Endothelial cell (in vitro differentiated cells): ENCODE data around the gene SSX7. TPM values are rescaled to one million over a fixed set of nuclear protein-coding genes. Genes with fewer than 3 reads are reported as not detected.

Experiments used
- DNase-seq: peaks from one replicate; pipeline ENCODE4 v3.0.0; 2021; ENCODE audit warnings: low spot score
- H3K27ac Mint-ChIP-seq: one replicate; pipeline ENCODE4 v1.8.0; 2021; ENCODE audit warnings: mixed read lengths, inconsistent platforms; ENCODE audit not compliant: unreplicated experiment
- H3K27me3 Mint-ChIP-seq: one replicate; pipeline ENCODE4 v1.8.0; 2021; ENCODE audit warnings: mild to moderate bottlenecking, moderate library complexity, mixed read lengths, inconsistent platforms; ENCODE audit not compliant: unreplicated experiment
- H3K36me3 Mint-ChIP-seq: one replicate; pipeline ENCODE4 v1.8.0; 2021; ENCODE audit warnings: mild to moderate bottlenecking, low read depth, mixed read lengths, inconsistent platforms; ENCODE audit not compliant: unreplicated experiment
- H3K4me1 Mint-ChIP-seq: one replicate; pipeline ENCODE4 v1.8.0; 2021; ENCODE audit warnings: mild to moderate bottlenecking, mixed read lengths, inconsistent platforms; ENCODE audit not compliant: unreplicated experiment
- H3K4me3 Mint-ChIP-seq: one replicate; pipeline ENCODE4 v1.8.0; 2021; ENCODE audit warnings: mild to moderate bottlenecking, mixed read lengths, inconsistent platforms; ENCODE audit not compliant: unreplicated experiment
- H3K9me3 Mint-ChIP-seq: one replicate; pipeline ENCODE4 v1.8.0; 2021; ENCODE audit warnings: mixed read lengths, inconsistent platforms; ENCODE audit not compliant: unreplicated experiment
- CTCF ChIP-seq: fragments of 200-600 bp; sonication (generic); IDR thresholded peaks from one replicate; pipeline ENCODE4 v1.5.0; 2021; ENCODE audit warnings: antibody characterized with exemption; ENCODE audit not compliant: unreplicated experiment
- total RNA-seq: library from RNA; stranded (reverse); fragmentation: NEBNext Ultra II Directional; extraction: Animal tissue kit (Norgen Biotek cat#: 25700); gene quantifications from one replicate; pipeline ENCODE4 v1.2.1, GENCODE V29; 2021; ENCODE audit not compliant: unreplicated experiment

Gene SSX7
- total RNA-seq, 1 donor from 2014 or later, result not detected

- H3K9me3 Mint-ChIP-seq, result no peaks in the 10 kb centered on the region
- no peak for DNase-seq
- no peak overlapping the region for H3K27ac Mint-ChIP-seq
- TF ChIP-seq CTCF, result no peak
- H3K27me3 Mint-ChIP-seq, result peaks cover 2% of the 10 kb centered on the region
- H3K4me3 Mint-ChIP-seq, result no peak overlapping the region
- H3K4me1 Mint-ChIP-seq, result no peaks in the 10 kb centered on the region
- H3K36me3 Mint-ChIP-seq, result no peaks in the 10 kb centered on the region
Measured at GRCh38 chrX:52598886-52599285, 55.8 kb downstream of the SSX7 start.

- H3K9me3 Mint-ChIP-seq, result no peaks in the 10 kb centered on the region
- no peak for DNase-seq
- H3K27ac Mint-ChIP-seq, result no peak overlapping the region
- H3K4me3 Mint-ChIP-seq, result no peak overlapping the region
- no peaks in the 10 kb centered on the region for H3K4me1 Mint-ChIP-seq
- H3K27me3 Mint-ChIP-seq, result peaks cover 5% of the 10 kb centered on the region
- no peak for TF ChIP-seq CTCF
- H3K36me3 Mint-ChIP-seq, result no peaks in the 10 kb centered on the region
Measured at GRCh38 chrX:52594658-52595057, 60.0 kb downstream of the SSX7 start.

Other genes starting within 250 kb of the SSX7 start
- not detected for gene XAGE1A, start 159.1 kb downstream of the SSX7 start, total RNA-seq
- gene XAGE1B, start 137.8 kb downstream of the SSX7 start, total RNA-seq, result not detected
- gene SSX2, start 52.3 kb upstream of the SSX7 start, total RNA-seq, result not detected
- not detected for gene SSX2B, start 96.4 kb upstream of the SSX7 start, total RNA-seq
- not detected for gene SPANXN5, start 142.5 kb upstream of the SSX7 start, total RNA-seq
- not detected for gene XAGE5, start 156.4 kb upstream of the SSX7 start, total RNA-seq
- gene XAGE3, start 213.2 kb upstream of the SSX7 start, total RNA-seq, result not detected
- 9.5 TPM for gene FAM156B, start 242.4 kb upstream of the SSX7 start, total RNA-seq